KMS-11 (cell line): ENCODE measurements around the gene TAS2R19.

Experiments
- H2AFZ ChIP-seq: fragments of 200-600 bp; sonication (generic); 2 replicates; pipeline ENCODE4 v1.6.1; 2016; ENCODE audit warnings: antibody characterized with exemption, mixed run types, low read depth
- H3K27ac ChIP-seq: fragments of 200-600 bp; sonication (generic); 2 replicates; pipeline ENCODE4 v1.6.1; 2016; ENCODE audit warnings: mild to moderate bottlenecking, mixed run types
- H3K27me3 ChIP-seq: fragments of 200-600 bp; sonication (generic); 2 replicates; pipeline ENCODE4 v1.6.1; 2017; ENCODE audit warnings: mild to moderate bottlenecking, low read depth, mixed run types, moderate library complexity; ENCODE audit not compliant: insufficient read depth
- H3K36me3 ChIP-seq: fragments of 200-600 bp; sonication (generic); 2 replicates; pipeline ENCODE4 v1.6.1; 2017; ENCODE audit warnings: mild to moderate bottlenecking, mixed run types; ENCODE audit not compliant: insufficient read depth
- H3K4me1 ChIP-seq: fragments of 200-600 bp; sonication (generic); 2 replicates; pipeline ENCODE4 v1.6.1; 2016; ENCODE audit warnings: mild to moderate bottlenecking, low read depth, mixed run types; ENCODE audit not compliant: poor library complexity, severe bottlenecking
- H3K4me2 ChIP-seq: fragments of 200-600 bp; sonication (generic); 2 replicates; pipeline ENCODE4 v1.7.0; 2016; ENCODE audit warnings: mild to moderate bottlenecking, mixed run types
- H3K4me3 ChIP-seq: fragments of 200-600 bp; sonication (generic); IDR thresholded peaks from 2 replicates; pipeline ENCODE4 v1.6.1; 2017; ENCODE audit warnings: low read depth, low read length, mixed read lengths; ENCODE audit not compliant: insufficient read depth
- H3K79me2 ChIP-seq: fragments of 200-600 bp; sonication (generic); 2 replicates; pipeline ENCODE4 v1.6.1; 2016; ENCODE audit warnings: low read depth, mixed run types; ENCODE audit not compliant: insufficient read depth
- H3K9ac ChIP-seq: fragments of 200-600 bp; sonication (generic); 2 replicates; pipeline ENCODE4 v1.6.1; 2016; ENCODE audit warnings: mild to moderate bottlenecking, mixed run types
- H4K20me1 ChIP-seq: fragments of 200-600 bp; sonication (generic); 2 replicates; pipeline ENCODE4 v1.6.1; 2016; ENCODE audit warnings: mild to moderate bottlenecking, mixed run types; ENCODE audit not compliant: insufficient read depth
- TF ChIP-seq, protein P1 (sequence below): fragments of 200-600 bp; sonication (generic); conservative IDR thresholded peaks from 2 replicates; pipeline ENCODE4 v1.6.1; 2017; ENCODE audit warnings: low read depth, mild to moderate bottlenecking, antibody characterized with exemption, low read length, moderate library complexity, mixed read lengths

Gene TAS2R19

DNA sequence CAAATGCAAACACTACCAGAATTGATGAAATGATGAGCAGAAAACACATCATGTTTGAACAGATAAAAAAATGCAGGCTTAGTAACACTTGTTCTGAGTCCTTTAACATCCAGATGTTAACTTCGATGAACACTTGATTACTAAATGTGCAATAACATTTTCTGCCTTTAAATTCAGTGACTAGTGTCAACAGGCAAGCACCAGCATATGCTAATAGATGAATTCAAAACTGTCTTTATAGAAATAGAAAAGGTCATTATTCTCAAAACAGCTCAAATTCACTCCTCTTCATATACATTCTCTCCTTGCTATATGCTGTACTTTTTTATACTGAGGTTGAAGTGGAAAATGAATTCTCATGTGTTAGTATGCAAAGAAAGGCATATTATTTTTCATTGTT lies at the start of gene TAS2R19:
TSS of gene TAS2R19 (minus strand) at position 101 of the 400 bp plus-strand sequence. CDS start at position 52, 49 bp downstream.
- H3K79me2 ChIP-seq = no peaks in the 10 kb centered on the region
- no peak within 1 kb of the TSS for H3K27ac ChIP-seq
- no peaks in the 10 kb centered on the region for H3K36me3 ChIP-seq
- H3K4me1 ChIP-seq = no peaks in the 10 kb centered on the region
- no peak within 1 kb of the TSS for H3K4me3 ChIP-seq
- no peaks in the 10 kb centered on the region for H3K27me3 ChIP-seq
- H3K4me2 ChIP-seq = no peak within 1 kb of the TSS
- TF ChIP-seq, protein P1, sequence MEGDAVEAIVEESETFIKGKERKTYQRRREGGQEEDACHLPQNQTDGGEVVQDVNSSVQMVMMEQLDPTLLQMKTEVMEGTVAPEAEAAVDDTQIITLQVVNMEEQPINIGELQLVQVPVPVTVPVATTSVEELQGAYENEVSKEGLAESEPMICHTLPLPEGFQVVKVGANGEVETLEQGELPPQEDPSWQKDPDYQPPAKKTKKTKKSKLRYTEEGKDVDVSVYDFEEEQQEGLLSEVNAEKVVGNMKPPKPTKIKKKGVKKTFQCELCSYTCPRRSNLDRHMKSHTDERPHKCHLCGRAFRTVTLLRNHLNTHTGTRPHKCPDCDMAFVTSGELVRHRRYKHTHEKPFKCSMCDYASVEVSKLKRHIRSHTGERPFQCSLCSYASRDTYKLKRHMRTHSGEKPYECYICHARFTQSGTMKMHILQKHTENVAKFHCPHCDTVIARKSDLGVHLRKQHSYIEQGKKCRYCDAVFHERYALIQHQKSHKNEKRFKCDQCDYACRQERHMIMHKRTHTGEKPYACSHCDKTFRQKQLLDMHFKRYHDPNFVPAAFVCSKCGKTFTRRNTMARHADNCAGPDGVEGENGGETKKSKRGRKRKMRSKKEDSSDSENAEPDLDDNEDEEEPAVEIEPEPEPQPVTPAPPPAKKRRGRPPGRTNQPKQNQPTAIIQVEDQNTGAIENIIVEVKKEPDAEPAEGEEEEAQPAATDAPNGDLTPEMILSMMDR = no peak
- H3K9ac ChIP-seq = no peak within 1 kb of the TSS
- no peak within 1 kb of the TSS for H2AFZ ChIP-seq
- H4K20me1 ChIP-seq = no peaks in the 10 kb centered on the region

- H3K79me2 ChIP-seq = 0 out of 2 replicates have a peak, but pooled peaks cover 9% of the 10 kb centered on the region
- H3K4me1 ChIP-seq = peaks cover 18% of the 10 kb centered on the region
- H3K36me3 ChIP-seq = no peaks in the 10 kb centered on the region
- H3K27me3 ChIP-seq = no peaks in the 10 kb centered on the region; the same call in 1 of the 2 replicates
- no peak overlapping the region for H3K4me3 ChIP-seq
- no peak overlapping the region for H3K9ac ChIP-seq
- H2AFZ ChIP-seq = no peak overlapping the region
- TF ChIP-seq, protein P1 = no peak
- H3K27ac ChIP-seq = no peak overlapping the region
- no peak overlapping the region for H3K4me2 ChIP-seq
- peaks cover 3% of the 10 kb centered on the region; the same call in 1 of the 2 replicates for H4K20me1 ChIP-seq
Measured at GRCh38 chr12:11071414-11071813, 49.0 kb upstream of the TAS2R19 start.

DNA sequence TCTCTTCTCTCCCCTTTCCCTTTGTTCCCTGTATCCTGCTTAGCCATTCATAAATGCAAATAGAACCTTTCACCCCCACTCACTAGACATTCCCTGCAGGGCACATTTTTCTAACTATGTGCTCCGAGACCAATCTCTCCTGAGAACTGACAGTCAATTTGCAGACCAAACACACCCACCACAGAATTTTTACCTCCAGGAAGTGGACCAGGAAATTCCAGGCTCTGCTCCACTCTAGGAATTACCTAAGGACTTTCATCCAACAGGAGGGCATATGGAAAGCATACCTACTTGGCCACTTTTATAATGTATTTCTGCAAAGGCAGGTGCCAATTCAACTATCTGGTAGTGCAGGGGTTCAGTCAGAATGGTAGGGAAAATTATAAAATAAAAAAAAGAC lies 48.6 kb upstream of the TAS2R19 start:
- H3K4me3 ChIP-seq = no peak overlapping the region
- no peak overlapping the region for H3K27ac ChIP-seq
- peaks cover 3% of the 10 kb centered on the region; the same call in 1 of the 2 replicates for H4K20me1 ChIP-seq
- H2AFZ ChIP-seq = no peak overlapping the region
- H3K4me2 ChIP-seq = no peak overlapping the region
- H3K79me2 ChIP-seq = 0 out of 2 replicates have a peak, but pooled peaks cover 9% of the 10 kb centered on the region
- H3K27me3 ChIP-seq = no peaks in the 10 kb centered on the region; the same call in 1 of the 2 replicates
- peaks cover 14% of the 10 kb centered on the region for H3K4me1 ChIP-seq
- TF ChIP-seq, protein P1 = no peak
- H3K9ac ChIP-seq = no peak overlapping the region
- H3K36me3 ChIP-seq = no peaks in the 10 kb centered on the region

DNA sequence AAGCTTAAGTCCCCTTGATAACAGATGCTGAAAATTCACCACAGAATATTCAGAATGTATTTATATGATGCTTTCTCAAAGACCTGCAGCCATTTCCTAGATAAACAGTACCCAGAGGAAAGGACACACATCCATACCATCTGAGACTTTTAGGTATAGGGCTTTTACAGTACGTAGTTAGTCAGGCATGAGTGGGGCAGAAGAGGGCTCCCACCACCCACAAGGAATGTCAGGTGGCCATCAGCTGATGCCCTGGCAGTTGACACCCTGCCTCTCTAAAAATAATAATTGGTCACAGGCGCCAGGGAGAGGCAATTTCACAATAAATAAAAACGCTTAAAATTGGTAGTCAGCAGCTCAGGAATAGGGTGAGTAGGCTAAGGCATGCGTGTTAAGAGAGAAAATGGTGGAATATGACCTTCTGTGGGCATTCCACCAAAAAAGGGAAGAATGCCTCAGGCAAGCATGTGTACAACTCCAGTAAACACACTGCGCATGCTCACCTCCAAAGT lies 47.5 kb upstream of the TAS2R19 start:
- H3K36me3 ChIP-seq = no peaks in the 10 kb centered on the region
- H3K9ac ChIP-seq = no peak overlapping the region

More for the DNA sequence above, 47.5 kb upstream of the TAS2R19 start:
- no peak overlapping the region for H3K4me3 ChIP-seq
- no peak overlapping the region for H2AFZ ChIP-seq
- no peak overlapping the region for H3K4me2 ChIP-seq
- H4K20me1 ChIP-seq = no peaks in the 10 kb centered on the region
- TF ChIP-seq, protein P1 = no peak
- peaks cover 3% of the 10 kb centered on the region for H3K4me1 ChIP-seq
- no peaks in the 10 kb centered on the region; the same call in 1 of the 2 replicates for H3K27me3 ChIP-seq
- H3K27ac ChIP-seq = no peak overlapping the region
- 0 out of 2 replicates have a peak, but pooled peaks cover 9% of the 10 kb centered on the region for H3K79me2 ChIP-seq
